ENCODE results near the gene MYL9. TPM values are rescaled to one million over a fixed set of nuclear protein-coding genes. Genes with fewer than 3 reads are reported as not detected.

The MYL9 gene
- polyA plus RNA-seq (2012; ENCODE audit: missing spikeins): 14.5 TPM

DNA sequence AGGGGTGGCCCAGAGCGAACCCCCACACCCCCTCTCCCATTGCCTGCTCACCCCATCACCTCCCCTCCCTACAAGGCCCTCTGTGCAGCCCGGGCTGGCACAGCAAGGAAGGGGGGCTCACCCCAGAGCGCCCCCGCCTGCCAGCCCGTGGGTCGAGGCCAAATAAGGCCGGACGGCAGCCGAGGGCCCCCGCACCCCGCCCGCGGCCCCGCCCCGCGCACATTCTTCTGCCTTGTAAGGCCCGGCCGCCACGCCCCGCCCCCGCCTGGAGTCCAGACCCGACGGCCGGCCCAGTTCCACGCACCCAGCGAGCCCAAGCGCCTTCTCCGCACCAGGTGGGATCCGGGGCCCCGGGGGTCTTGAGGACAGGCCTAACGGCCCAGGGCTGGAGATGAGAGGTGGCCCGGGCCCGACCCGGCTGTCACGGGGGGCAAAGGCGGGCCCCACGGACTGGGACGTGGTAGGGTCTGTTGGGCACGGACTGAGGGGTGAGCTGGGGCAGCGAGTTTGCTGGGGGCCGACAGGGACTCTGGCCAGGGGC is at the start of gene MYL9:
Gene MYL9 (plus strand): TSS at position 293 of the 541 bp plus-strand sequence. CDS start 3,366 bp downstream, outside the sequence.
- DNase-seq (ENCODE audit: insufficient read length) (peak; percentile 67), FAIRE-seq (no peak)
- TF ChIP-seq TAF1 (IDR thresholded peaks at IDR 0.05; ENCODE audit: borderline replicate concordance, low read depth, low read length) (no peak), POLR2A (IDR thresholded peaks at IDR 0.05; ENCODE audit: low read depth, low read length) (peak; percentile 35; the same call in 1 of the 2 replicates)

- TF ChIP-seq TAF1 (IDR thresholded peaks at IDR 0.05; ENCODE audit: borderline replicate concordance, low read depth, low read length) (0 out of 2 replicates have a peak, but pooled peaks have one; percentile 36), POLR2AphosphoS5 (IDR thresholded peaks at IDR 0.05; ENCODE audit: low read depth, low read length) (no peak)
- peak; percentile 53 for DNase-seq (ENCODE audit: insufficient read length)
- FAIRE-seq: peak; percentile 77
Measured at GRCh38 chr20:36491901-36492617, 49.3 kb upstream of the MYL9 start.

DNA sequence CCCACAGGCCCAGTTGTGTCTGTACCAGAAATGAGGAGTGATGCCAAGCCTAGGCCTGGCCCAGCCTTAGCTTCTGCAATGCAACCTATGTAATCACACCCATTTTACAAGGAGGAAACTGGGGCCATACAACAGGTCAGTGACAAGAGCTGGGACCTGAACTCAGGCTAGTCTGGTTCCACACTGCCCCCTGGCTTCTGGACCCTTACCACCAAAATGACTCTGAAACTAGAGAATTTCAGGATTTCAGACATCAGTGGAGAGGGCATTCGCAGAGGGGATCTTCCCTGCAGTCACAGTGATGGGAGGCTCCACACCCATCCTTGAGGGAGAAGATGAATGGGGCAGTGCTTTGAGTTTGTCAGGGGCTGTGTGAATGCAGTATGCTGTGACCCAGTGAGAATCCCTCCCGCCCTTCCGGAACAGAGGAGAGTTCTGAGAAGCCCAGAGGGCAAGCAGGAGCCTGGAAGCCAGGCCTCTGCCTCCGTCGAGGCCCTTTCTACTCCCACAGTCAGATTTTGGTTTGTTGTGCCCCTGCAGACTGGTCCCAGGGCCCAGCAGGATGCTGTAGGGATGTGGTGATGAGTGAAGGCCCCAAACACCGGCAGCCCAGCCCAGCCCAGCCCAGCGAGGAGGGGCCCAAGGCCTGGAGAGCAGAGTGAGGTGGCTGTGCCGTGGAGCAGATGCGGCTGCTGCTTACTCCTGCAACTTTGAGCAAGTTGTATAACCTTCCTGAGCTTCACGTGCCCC is 48.1 kb upstream of the MYL9 start:
- DNase-seq (ENCODE audit: insufficient read length) (no peak), FAIRE-seq (no peak)
- no peak for TF ChIP-seq POLR2AphosphoS5 (IDR thresholded peaks at IDR 0.05; ENCODE audit: low read depth, low read length)
- no peak for TF ChIP-seq POLR2A (IDR thresholded peaks at IDR 0.05; ENCODE audit: low read depth, low read length)
- no peak for TF ChIP-seq TAF1 (IDR thresholded peaks at IDR 0.05; ENCODE audit: borderline replicate concordance, low read depth, low read length)

DNA sequence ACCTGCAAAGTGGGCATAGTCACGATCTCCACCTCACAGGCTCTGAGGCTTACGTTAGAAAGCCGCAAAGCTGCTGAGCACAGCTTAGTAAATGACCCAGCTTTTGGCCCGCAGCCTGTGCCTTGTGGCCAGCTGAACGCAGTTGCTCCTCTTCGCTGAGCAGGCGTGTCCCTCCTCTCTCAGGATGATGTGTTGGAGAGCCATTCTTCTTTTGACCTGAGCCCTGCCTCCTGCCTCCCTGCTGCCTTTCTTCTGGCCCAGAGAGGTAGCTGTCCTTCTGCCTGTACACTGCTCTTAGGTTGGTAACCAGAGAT is 47.6 kb upstream of the MYL9 start:
- TF ChIP-seq POLR2AphosphoS5 (IDR thresholded peaks at IDR 0.05; ENCODE audit: low read depth, low read length) (no peak), POLR2A (IDR thresholded peaks at IDR 0.05; ENCODE audit: low read depth, low read length) (no peak), TAF1 (IDR thresholded peaks at IDR 0.05; ENCODE audit: borderline replicate concordance, low read depth, low read length) (no peak)
- no peak for FAIRE-seq
- no peak for DNase-seq (ENCODE audit: insufficient read length)

DNA sequence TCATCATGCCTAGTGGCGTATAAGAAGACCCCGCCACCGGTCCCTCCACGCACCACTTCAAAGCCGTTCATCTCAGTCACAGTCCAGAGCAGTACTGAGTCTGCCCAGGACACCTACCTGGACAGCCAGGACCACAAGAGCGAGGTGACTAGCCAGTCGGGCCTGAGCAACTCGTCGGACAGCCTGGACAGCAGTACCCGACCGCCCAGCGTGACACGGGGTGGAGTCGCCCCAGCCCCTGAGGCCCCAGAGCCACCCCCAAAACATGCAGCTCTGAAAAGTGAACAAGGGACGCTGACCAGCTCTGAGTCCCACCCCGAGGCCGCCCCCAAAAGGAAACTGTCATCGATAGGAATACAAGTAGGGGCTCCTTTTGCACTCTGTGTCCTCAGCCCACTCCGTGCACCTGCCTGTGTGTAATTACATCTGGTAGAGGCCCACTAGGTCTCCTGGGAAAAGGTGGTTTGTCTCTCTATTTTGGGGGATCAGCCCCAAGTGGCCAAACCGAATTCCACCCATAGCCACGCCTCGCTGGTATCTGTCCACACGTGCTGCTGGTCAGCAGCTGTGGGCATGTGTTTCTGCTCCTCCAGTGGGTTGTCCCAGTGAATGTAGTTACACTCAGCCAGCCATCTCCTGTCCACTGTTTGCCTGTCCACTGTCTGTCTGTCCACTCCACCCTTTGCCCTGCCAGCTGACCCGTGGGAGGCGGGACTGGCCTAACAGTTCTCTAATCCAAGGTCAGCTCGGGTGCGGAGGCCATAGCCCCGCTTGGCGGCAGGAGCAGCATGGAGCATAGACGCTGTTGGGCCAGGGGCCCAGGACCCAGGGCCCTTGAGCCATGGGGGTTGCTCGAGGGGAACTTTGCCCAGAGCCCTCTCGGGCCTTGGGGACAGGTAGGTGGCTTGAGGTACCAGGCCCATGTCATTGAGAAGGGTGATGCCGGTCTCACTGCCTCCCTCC is 44.3 kb upstream of the MYL9 start:
- FAIRE-seq: no peak
- TF ChIP-seq TAF1 (IDR thresholded peaks at IDR 0.05; ENCODE audit: borderline replicate concordance, low read depth, low read length) (no peak), POLR2A (IDR thresholded peaks at IDR 0.05; ENCODE audit: low read depth, low read length) (no peak), POLR2AphosphoS5 (IDR thresholded peaks at IDR 0.05; ENCODE audit: low read depth, low read length) (no peak)

GRCh38 chr20:36497856-36498255 is 43.5 kb upstream of the MYL9 start:
- DNase-seq (ENCODE audit: insufficient read length): no peak
- FAIRE-seq: no peak
- TF ChIP-seq POLR2A (IDR thresholded peaks at IDR 0.05; ENCODE audit: low read depth, low read length) (no peak), POLR2AphosphoS5 (IDR thresholded peaks at IDR 0.05; ENCODE audit: low read depth, low read length) (no peak), TAF1 (IDR thresholded peaks at IDR 0.05; ENCODE audit: borderline replicate concordance, low read depth, low read length) (no peak)

More for the DNA sequence above, 44.3 kb upstream of the MYL9 start:
- DNase-seq (ENCODE audit: insufficient read length): no peak

DNA sequence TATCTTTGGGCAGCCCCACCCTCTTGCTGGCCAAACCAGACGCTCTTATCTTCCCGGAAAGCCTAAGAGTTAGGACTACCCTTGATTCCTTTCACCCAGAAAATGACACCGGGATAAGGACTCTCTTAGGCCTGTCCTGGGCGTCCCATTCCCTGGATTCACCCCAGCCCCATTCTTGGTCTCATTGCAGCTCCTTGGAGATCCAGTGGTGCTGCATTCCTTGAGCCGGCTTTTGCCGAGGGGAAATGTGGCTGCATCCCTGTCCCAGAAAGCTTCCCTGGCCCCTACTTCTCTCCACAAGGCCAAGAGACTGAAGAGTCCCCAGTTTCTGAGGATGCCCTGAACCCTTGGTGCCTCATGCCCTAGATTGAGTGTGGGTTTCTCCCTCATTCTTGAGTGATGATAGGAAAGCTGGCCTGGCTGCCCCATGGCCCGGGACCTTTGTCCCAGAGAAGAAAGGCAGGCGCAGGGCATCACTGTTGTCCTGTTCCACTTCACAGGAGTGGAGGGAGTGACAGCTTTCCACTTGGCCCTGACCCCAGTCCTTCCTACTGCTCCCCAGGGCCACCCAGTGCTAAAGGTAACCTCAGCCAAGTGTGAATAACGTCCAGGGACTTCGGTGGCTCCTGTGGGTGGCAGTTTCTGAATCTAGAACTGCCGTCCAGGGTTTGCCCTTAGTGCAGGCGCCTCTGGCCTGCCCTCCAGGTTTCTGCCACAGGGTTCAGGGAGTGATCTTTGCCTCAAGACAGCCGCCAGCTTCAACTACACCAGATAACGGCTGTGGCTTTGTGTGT is 42.7 kb upstream of the MYL9 start:
- DNase-seq (ENCODE audit: insufficient read length) (no peak), FAIRE-seq (no peak)
- no peak for TF ChIP-seq POLR2AphosphoS5 (IDR thresholded peaks at IDR 0.05; ENCODE audit: low read depth, low read length)
- TF ChIP-seq TAF1 (IDR thresholded peaks at IDR 0.05; ENCODE audit: borderline replicate concordance, low read depth, low read length): no peak

DNA sequence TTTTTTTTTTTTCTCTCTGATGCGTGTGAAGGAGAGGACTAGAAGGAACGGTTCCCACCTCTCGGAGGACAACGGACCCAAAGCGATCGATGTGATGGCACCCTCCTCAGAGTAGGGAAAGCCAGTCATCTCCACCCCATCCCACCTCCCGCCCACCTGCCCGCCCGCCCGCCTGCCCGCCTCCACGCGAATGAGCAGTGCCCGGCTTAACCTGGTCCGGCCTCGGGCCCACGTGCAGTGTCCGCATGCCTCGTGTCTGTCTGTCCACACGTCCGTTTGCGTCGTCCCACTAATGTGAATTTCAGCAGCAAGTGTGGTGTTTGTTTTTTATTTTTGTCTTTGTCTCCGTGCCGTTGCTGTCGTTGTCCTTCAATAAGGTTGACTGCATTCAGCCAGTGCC is 42.1 kb upstream of the MYL9 start:
- FAIRE-seq (no peak), DNase-seq (ENCODE audit: insufficient read length) (no peak)
- TF ChIP-seq POLR2A (IDR thresholded peaks at IDR 0.05; ENCODE audit: low read depth, low read length) (no peak), TAF1 (IDR thresholded peaks at IDR 0.05; ENCODE audit: borderline replicate concordance, low read depth, low read length) (no peak)

- no peak for DNase-seq (ENCODE audit: insufficient read length)
- TF ChIP-seq TAF1 (IDR thresholded peaks at IDR 0.05; ENCODE audit: borderline replicate concordance, low read depth, low read length): no peak
- TF ChIP-seq POLR2A (IDR thresholded peaks at IDR 0.05; ENCODE audit: low read depth, low read length): no peak
- no peak for TF ChIP-seq POLR2AphosphoS5 (IDR thresholded peaks at IDR 0.05; ENCODE audit: low read depth, low read length)
- FAIRE-seq: no peak
Measured at GRCh38 chr20:36499723-36500501, 41.4 kb upstream of the MYL9 start.

Data from GM12892 (cell line).